Sigmoid colon (tissue), 7 donors: ENCODE measurements around the gene DNAH11. TPM values are rescaled to one million over a fixed set of nuclear protein-coding genes. Genes with fewer than 3 reads are reported as not detected.

ENCODE experiments used
- DNase-seq: peaks from one replicate; pipeline ENCODE4 v3.0.0-alpha.2; 2019
- H3K27ac ChIP-seq, 4 donors: fragments of 200-600 bp; sonication (generic); one replicate each; pipeline ENCODE4 v1.5.1; 2016 to 2019; ENCODE audit warnings: mild to moderate bottlenecking in 1 of 4
- H3K27me3 ChIP-seq, 3 donors: fragments of 200-600 bp; sonication (generic); one replicate each; pipeline ENCODE4 v1.5.1; 2019; ENCODE audit warnings: mild to moderate bottlenecking in 1 of 3
- H3K36me3 ChIP-seq, 4 donors: fragments of 200-600 bp; sonication (generic); one replicate each; pipeline ENCODE4 v1.5.1; 2016 to 2019
- H3K4me1 ChIP-seq, 4 donors: fragments of 200-600 bp; sonication (generic); one replicate each; pipeline ENCODE4 v1.5.1; 2017 to 2019
- H3K4me3 ChIP-seq, 4 donors: fragments of 200-600 bp; sonication (generic); one replicate each; pipeline ENCODE4 v1.5.1; 2017 to 2019; ENCODE audit warnings: mild to moderate bottlenecking in 2 of 4, moderate library complexity in 1 of 4
- H3K9me3 ChIP-seq, 4 donors: fragments of 200-600 bp in 3 of 4; sonication (generic) in 3 of 4; one replicate each; pipeline versions ENCODE4 v1.5.1 to v1.6.1; 2013 to 2019
- CTCF ChIP-seq, 4 experiments: fragments of 450-650 bp in 3 of 4; fragments of 200-600 bp in 1 of 4; IDR thresholded peaks; one replicate each; pipeline ENCODE4 v1.5.1; 2016 to 2019; ENCODE audit warnings: antibody characterized with exemption in 4 of 4, mild to moderate bottlenecking in 3 of 4, moderate library complexity in 2 of 4
- EP300 ChIP-seq, 4 donors: sonication (generic); formaldehyde crosslinking; IDR thresholded peaks; one replicate each; pipeline ENCODE4 v1.6.1; 2017; ENCODE audit warnings: antibody characterized with exemption in 4 of 4
- POLR2A ChIP-seq, 2 donors: fragments of 450-650 bp; IDR thresholded peaks; one replicate each; pipeline ENCODE4 v1.6.1; 2016; ENCODE audit warnings: antibody characterized with exemption in 2 of 2, mild to moderate bottlenecking in 2 of 2, moderate library complexity in 2 of 2
- POLR2AphosphoS5 ChIP-seq, 4 donors: sonication (generic); formaldehyde crosslinking; IDR thresholded peaks; one replicate each; pipeline ENCODE4 v1.6.1; 2017; ENCODE audit warnings: antibody characterized with exemption in 4 of 4
- WGBS, 2 donors: extraction: QIAGEN DNeasy Blood & Tissue Kit; methylation state at CpG; one replicate each; pipeline ENCODE4 v1.1.7; 2013; 5-methylcytosine and 5-hydroxymethylcytosine counted together
- intact Hi-C: fragments of 100-400 bp; cut with DNase I; formaldehyde crosslinking; loops from one replicate; pipeline ENCODE4 v1.15.1; 2023
- polyA plus RNA-seq, 3 donors: library from polyadenylated mRNA; stranded (reverse); fragments of 200-250 nt; gene quantifications; one replicate each; pipeline ENCODE4 v1.2.3, GENCODE V29; 2013
- total RNA-seq, 4 donors: library from RNA; depleted of rRNA; stranded (reverse); fragments of >200 nt; gene quantifications; one replicate each; pipeline ENCODE4 v1.1.0, GENCODE V29; 2016
- donor health status: healthy with polysubstance abuse.
- donor health status: Bipolar disorder and iron deficiency.
- donor health status: healthy.

DNAH11 gene
- total and polyA plus RNA-seq, 7 donors, result under 0.01 to 1.2 (median 0.13) TPM; not detected in 2

GRCh38 chr7:21757537-21758282, 214.9 kb downstream of the DNAH11 start:
- Histone ChIP-seq H3K27me3 (no peaks in the 10 kb centered on the region), H3K4me3 (no peak overlapping the region), H3K36me3 (no peaks in the 10 kb centered on the region), H3K4me1 (no peaks in the 10 kb centered on the region), H3K9me3 (no peaks in the 10 kb centered on the region), H3K27ac (no peak overlapping the region)
- 67 to 72% methylated on average over 11 of the region's 11 CpGs for WGBS, 2 donors
- TF ChIP-seq EP300 (IDR thresholded peaks at IDR 0.05), result no peak
- no peak for TF ChIP-seq POLR2AphosphoS5 (IDR thresholded peaks at IDR 0.05)
- no peak for TF ChIP-seq POLR2A (IDR thresholded peaks at IDR 0.05)
- TF ChIP-seq CTCF (IDR thresholded peaks at IDR 0.05), result no peak
- intact Hi-C loops, result no loop called here
- no peak for DNase-seq

- WGBS, 2 donors, result 35 to 71% methylated on average over 3 of the region's 3 CpGs
- H3K4me3 ChIP-seq, result no peak overlapping the region
- no peaks in the 10 kb centered on the region for H3K36me3 ChIP-seq
- intact Hi-C loops, result no loop called here
- TF ChIP-seq POLR2A (IDR thresholded peaks at IDR 0.05) (no peak), EP300 (IDR thresholded peaks at IDR 0.05) (no peak), POLR2AphosphoS5 (IDR thresholded peaks at IDR 0.05) (no peak), CTCF (IDR thresholded peaks at IDR 0.05) (no peak)
- H3K27ac ChIP-seq, result no peak overlapping the region
- no peak for DNase-seq
- H3K9me3 ChIP-seq, result no peaks in the 10 kb centered on the region
- no peaks in the 10 kb centered on the region for H3K4me1 ChIP-seq
- no peaks in the 10 kb centered on the region for H3K27me3 ChIP-seq
Measured at GRCh38 chr7:21758286-21758685, 215.4 kb downstream of the DNAH11 start.

GRCh38 chr7:21762469-21762868, 219.6 kb downstream of the DNAH11 start:
- intact Hi-C loops, result no loop called here

GRCh38 chr7:21763818-21764217, 221.0 kb downstream of the DNAH11 start:
- 83 to 88% methylated on average over 4 of the region's 4 CpGs for WGBS, 2 donors
- Histone ChIP-seq H3K4me3 (no peak overlapping the region), H3K9me3 (no peaks in the 10 kb centered on the region), H3K27ac (no peak overlapping the region), H3K4me1 (no peaks in the 10 kb centered on the region), H3K36me3 (no peaks in the 10 kb centered on the region), H3K27me3 (peaks cover 0 to 6% (median 0%) of the 10 kb centered on the region in 3 donors)
- no peak for DNase-seq
- TF ChIP-seq CTCF (IDR thresholded peaks at IDR 0.05) (no peak), EP300 (IDR thresholded peaks at IDR 0.05) (no peak), POLR2A (IDR thresholded peaks at IDR 0.05) (no peak), POLR2AphosphoS5 (IDR thresholded peaks at IDR 0.05) (no peak)
- intact Hi-C loops, result no loop called here

More at GRCh38 chr7:21762469-21762868, 219.6 kb downstream of the DNAH11 start:
- TF ChIP-seq EP300 (IDR thresholded peaks at IDR 0.05) (no peak), POLR2AphosphoS5 (IDR thresholded peaks at IDR 0.05) (no peak), POLR2A (IDR thresholded peaks at IDR 0.05) (no peak), CTCF (IDR thresholded peaks at IDR 0.05) (no peak)
- H3K27me3 ChIP-seq, result peaks cover 0 to 6% (median 0%) of the 10 kb centered on the region in 3 donors
- H3K4me1 ChIP-seq, result no peaks in the 10 kb centered on the region
- H3K27ac ChIP-seq, result no peak overlapping the region
- DNase-seq, result no peak
- 16 to 48% methylated on average over 1 of the region's 1 CpG for WGBS, 2 donors
- no peaks in the 10 kb centered on the region for H3K36me3 ChIP-seq
- H3K4me3 ChIP-seq, result no peak overlapping the region
- H3K9me3 ChIP-seq, result no peaks in the 10 kb centered on the region
